ENCODE measurements around the gene SFTPD. TPM values are rescaled to one million over a fixed set of nuclear protein-coding genes. Genes with fewer than 3 reads are reported as not detected.

SFTPD gene
- total RNA-seq, 1 donor from 2014 or later = 0.41 TPM

Other genes with a start within 250 kb of the SFTPD start
- 1.6 TPM for gene NUTM2B, start 245.9 kb downstream of the SFTPD start, total RNA-seq
- under 0.01 TPM for gene NUTM2E, start 122.4 kb downstream of the SFTPD start, total RNA-seq
- gene TMEM254, start 129.6 kb upstream of the SFTPD start, total RNA-seq = 6.1 TPM
- gene PLAC9, start 183.6 kb upstream of the SFTPD start, total RNA-seq = 0.82 TPM